PC-3 (cell line): ENCODE measurements around the gene PIGN.

Experiments used
- CTCF ChIP-seq: fragments of 300-600 bp; sonication (generic); conservative IDR thresholded peaks from 2 replicates; pipeline ENCODE4 v1.5.1; 2017; ENCODE audit warnings: antibody characterized with exemption, low read depth, mild to moderate bottlenecking, low read length
- EZH2 ChIP-seq: fragments of 300-600 bp; sonication (generic); IDR thresholded peaks from one replicate; pipeline ENCODE4 v1.6.1; 2017; ENCODE audit warnings: antibody characterized with exemption, mild to moderate bottlenecking, low read length; ENCODE audit not compliant: unreplicated experiment

GRCh38 chr18:62236252-62236651 is 49.4 kb upstream of the PIGN start:
- TF ChIP-seq EZH2 (no peak), CTCF (no peak)
